Measurements from ENCODE around the gene RPS19. TPM values are rescaled to one million over a fixed set of nuclear protein-coding genes. Genes with fewer than 3 reads are reported as not detected.

RPS19 gene
- polyA plus RNA-seq, 3 donors = 1,302 to 1,867 (median 1,631) TPM

DNA sequence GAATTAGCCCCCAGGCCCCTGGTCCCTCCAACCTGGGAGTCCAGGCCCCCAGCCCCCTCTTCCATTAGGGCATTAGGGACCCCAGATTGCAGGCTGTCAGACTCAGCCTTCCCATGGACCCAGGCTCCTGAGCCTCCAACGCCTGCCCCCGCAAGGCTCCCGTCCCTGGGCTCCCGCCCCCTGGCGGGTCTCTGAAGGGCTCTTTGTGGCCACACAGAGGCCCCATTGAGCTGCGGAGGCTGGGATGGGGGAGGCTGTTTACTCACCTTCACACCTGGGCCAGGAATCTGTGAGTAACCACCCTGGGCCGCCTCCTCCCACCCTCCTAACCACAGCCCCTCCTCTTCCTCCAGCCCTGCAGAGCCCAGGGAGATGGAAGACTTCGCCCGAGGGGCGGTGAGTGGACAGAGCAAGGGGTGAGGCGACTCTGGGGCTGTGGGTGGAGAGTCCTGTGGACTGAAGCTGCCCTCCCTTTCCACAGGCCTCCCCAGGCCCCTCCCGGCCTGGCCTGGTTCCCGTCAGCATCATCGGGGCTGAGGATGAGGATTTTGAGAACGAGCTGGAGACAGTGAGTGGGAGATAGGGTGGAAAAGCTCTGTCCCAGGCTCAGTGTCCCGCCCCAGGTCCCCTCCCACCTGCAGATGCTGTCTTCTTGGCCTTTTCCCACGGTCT, 27.8 kb downstream of the RPS19 start:
- DNase-seq (ENCODE audit: extremely low read depth in 1 of 11, low read depth in 9 of 11, low spot score in 4 of 11) = no peak

DNA sequence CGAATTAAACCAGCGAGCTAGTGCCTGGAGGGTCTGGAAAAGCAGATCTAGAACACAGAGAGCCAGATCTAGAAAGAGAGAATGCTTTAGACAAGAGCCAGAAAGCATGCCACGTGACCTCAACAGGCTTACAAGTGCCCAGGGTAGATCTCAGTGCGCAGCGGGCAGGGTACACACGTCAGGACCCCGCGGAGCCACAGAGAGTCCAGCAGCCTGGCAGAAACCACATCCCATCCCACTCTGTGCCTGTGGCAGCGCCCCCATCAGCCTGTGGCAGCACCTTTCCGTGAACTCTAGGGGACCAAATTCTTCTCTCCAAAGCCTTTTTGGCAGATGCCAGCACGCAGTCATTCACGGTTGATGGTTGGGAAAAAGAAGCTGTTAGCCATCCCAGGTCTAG, 28.9 kb downstream of the RPS19 start:
- no peak for DNase-seq (ENCODE audit: extremely low read depth in 1 of 11, low read depth in 9 of 11, low spot score in 4 of 11)

DNA sequence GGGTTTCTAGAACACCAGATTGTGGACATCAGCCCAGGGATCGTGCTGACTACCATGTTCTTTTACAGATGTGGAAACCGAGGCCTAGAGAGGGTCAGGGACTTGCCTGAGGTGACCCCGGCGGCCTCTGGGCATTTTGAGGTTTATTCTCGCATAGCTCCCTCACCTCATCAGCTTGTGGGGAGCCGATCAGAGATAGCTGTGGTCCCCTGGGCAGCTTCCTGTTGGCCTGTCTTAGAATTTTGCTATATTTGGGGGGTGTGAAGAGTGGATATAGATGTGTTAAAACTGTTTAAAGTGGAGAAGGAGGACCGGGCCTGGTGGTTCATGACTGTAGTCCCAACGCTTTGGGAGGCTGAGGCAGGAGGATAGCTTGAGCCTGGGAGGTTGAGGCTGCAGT, 29.8 kb downstream of the RPS19 start:
- DNase-seq (ENCODE audit: extremely low read depth in 1 of 11, low read depth in 9 of 11, low spot score in 4 of 11) = no peak

DNA sequence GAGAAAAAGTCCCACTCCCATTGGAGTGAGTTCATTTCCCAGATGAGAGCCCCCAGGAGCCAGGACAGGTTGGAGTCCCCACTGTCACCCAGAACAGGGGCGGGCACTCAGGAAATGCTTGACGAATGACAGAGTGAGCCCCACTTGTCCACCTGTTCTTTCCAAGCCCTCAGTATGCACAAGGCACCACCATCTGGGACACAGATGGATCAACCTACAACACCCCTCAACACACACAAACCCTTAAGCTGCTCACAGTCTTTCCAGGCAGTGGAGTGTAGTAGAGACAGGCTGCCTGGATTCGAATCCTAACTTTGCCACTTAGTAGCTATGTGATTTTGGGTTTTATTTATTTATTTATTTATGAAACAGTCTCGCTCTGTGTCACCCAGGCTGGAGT, 30.9 kb downstream of the RPS19 start:
- no peak for DNase-seq (ENCODE audit: extremely low read depth in 1 of 11, low read depth in 9 of 11, low spot score in 4 of 11)

DNA sequence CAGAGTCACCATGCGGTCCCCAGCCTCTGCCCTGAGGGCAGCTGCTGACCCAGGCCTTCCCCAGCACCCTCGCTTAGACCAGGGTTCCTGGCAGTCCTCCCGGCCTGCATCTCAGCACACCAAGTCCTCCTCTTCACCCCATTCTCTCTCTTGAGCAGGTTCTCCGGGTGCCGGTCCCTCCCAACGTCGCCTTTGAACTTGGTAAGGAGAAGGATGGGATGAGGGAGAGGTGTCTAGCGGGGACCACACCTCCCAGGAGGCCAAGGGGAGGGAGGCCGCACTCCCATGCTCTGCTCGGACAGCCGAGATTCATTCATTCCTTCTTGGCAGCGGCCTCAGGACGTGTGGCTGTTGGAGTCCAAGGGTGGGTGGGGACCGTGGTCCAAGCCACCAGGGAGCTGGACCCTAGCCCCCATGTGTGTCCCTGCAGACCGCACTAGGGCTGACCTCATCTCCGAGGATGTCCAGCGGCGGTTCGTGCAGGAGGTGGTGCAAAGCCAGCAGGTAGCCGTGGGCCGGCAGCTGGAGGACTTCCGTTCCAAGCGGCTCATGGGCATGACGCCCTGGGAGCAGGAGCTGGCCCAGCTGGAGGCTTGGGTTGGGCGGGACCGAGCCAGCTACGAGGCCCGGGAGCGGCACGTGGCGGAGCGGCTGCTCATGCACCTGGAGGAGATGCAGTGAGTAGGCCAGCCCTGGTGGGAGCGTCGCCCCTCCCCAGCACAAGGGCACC, 32.3 kb downstream of the RPS19 start:
- no peak for DNase-seq (ENCODE audit: extremely low read depth in 1 of 11, low read depth in 9 of 11, low spot score in 4 of 11)

DNA sequence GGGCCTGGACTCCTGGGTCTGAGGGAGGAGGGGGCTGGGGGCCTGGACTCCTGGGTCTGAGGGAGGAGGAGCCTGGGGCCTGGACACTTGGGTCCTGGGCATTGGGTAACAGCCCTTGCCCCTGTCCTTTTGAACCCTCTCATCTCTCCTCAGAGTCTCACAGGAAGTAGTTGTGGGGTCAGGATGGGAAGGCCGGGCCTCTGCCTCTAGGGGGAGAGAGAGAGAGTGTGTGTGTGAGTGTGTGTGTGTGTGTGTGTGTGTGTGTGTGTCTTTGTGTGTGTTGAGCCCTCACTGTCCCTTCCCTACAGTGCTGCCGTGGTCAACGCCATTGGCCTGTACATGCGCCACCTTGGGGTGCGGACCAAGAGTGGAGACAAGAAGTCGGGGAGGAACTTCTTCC, 33.8 kb downstream of the RPS19 start:
- DNase-seq (ENCODE audit: extremely low read depth in 1 of 11, low read depth in 9 of 11, low spot score in 4 of 11) = no peak

DNA sequence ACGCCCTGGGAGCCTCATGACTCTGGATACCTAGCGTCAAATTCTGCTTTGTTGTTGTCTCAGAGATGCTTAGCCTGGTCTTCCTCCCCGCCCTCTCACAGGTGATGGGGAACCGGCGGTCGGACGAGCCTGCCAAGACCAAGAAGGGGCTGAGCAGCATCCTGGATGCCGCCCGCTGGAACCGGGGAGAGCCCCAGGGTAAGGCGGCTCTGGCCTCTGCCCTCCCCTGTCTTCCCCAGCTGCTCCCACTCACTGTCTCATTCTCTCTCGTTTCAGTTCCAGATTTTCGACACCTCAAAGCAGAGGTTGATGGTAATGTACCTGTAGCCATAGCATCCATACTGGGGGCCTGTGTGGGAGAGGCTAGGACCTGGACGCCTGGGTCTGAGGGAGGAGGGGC, 34.3 kb downstream of the RPS19 start:
- DNase-seq (ENCODE audit: extremely low read depth in 1 of 11, low read depth in 9 of 11, low spot score in 4 of 11) = no peak

DNA sequence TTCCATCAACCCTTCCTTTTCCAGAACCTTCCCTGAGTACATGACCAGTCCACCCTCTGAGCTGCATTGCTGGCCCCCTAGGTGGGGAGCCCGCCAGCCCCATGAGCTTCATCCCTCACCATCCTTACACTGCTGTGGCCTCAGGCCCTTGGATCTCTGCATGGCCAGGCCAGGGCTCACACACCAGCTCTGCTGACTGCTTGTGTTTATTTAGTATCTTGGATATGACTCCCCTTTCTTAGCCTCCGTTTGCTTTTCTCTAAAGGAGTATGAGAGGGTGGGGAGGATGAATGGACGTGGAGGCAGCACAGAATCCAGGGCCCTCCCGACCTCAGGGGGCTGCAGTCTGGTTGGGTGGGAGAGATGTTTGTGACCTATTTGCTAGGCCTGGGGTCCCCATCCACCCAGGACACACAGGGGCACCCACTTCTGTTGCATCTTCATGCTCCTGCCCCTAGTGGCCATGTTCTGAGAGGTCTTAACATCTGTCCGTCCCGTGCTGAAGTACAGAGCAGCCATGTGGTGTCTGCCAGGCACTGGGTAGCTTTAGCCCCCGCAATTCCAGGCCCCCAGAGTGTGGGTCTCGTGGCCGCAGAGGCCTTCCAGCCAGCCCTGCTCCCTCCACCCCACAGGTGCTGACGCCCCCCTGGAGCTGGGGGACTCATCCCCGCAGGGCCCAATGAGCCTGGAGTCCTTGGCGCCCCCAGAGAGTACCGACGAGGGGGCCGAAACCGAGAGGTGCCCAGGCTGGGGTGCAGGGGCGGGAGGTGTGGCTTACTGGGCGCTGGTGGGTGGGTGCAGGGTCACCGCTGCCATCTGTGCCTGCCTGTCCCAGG, 35.9 kb downstream of the RPS19 start:
- no peak for DNase-seq (ENCODE audit: extremely low read depth in 1 of 11, low read depth in 9 of 11, low spot score in 4 of 11)

DNA sequence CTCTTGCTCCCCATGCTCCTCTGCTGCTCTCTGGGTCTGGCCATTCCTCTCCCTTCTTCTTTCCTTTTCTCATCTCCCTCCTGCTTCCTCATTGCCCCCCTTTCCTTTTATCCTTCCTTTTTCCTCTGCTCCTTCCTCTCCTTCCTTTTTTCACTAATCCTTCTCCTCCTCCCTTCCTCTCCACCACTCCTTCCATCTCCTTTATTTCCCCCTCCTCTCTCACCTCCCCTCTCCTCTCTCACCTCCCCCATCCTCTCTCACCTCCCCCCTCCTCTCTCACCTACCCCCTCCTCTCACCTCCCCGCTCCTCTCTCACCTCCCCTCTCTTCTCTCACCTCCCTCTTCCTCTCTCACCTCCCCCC, 36.5 kb downstream of the RPS19 start:
- no peak for DNase-seq (ENCODE audit: extremely low read depth in 1 of 11, low read depth in 9 of 11, low spot score in 4 of 11)

DNA sequence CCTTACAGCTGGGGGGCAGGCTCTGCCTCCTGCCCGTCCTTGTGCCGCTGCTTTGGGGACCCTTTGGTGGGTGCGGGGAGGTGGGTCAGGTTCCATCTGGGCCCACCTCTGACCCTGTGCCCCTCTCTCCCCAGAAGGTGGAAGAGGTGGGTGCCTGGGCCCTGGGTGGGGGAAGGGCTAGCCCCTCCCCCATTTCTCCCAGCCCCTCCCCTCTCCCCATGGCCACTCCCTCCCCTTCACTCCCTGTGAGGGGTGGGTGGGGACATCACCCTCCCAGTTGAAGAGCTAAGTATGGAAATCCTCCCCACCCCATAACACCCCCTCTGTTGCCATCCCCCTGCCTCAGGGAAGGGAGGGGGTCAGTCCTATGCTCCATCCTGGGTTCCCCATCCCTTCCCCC, 37.1 kb downstream of the RPS19 start:
- DNase-seq (ENCODE audit: extremely low read depth in 1 of 11, low read depth in 9 of 11, low spot score in 4 of 11) = no peak

DNA sequence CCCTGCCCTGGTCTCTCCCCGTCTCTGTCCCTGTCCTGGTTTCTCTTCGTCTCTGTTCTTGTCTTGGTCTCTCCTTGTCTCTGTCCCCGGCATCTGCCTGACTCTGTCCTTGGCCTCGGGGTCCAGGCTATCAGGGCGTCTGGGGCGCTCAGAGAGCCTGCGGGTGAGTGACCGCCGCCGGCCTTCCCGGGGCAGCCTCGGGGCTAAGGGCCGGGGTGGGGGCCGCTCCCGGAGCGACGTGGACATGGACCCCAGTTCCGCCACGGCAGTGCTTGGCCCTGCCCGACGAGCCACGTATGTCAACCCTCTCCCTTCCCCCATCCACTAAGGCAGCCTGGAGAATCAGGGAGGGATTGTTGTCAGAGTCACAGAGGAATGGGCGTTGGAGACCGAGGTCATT, 37.8 kb downstream of the RPS19 start:
- no peak for DNase-seq (ENCODE audit: extremely low read depth in 1 of 11, low read depth in 9 of 11, low spot score in 4 of 11)

DNA sequence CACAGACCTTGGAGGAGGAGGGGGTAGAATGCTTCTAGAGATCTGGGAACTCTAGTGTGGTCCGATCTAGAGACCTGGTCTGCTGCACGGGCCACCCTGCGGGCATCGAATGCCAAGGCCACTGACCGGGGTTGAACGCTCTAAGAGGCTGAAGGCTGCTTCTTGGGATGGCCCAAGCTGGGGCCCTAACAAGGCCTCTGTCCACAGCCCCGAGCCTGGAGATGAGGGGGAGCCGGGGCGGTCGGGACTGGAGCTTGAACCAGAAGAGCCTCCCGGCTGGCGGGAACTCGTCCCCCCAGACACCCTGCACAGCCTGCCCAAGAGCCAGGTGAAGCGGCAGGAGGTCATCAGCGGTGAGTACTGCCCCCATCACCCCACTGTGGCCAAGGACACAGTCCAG, 38.2 kb downstream of the RPS19 start:
- no peak for DNase-seq (ENCODE audit: extremely low read depth in 1 of 11, low read depth in 9 of 11, low spot score in 4 of 11)

DNA sequence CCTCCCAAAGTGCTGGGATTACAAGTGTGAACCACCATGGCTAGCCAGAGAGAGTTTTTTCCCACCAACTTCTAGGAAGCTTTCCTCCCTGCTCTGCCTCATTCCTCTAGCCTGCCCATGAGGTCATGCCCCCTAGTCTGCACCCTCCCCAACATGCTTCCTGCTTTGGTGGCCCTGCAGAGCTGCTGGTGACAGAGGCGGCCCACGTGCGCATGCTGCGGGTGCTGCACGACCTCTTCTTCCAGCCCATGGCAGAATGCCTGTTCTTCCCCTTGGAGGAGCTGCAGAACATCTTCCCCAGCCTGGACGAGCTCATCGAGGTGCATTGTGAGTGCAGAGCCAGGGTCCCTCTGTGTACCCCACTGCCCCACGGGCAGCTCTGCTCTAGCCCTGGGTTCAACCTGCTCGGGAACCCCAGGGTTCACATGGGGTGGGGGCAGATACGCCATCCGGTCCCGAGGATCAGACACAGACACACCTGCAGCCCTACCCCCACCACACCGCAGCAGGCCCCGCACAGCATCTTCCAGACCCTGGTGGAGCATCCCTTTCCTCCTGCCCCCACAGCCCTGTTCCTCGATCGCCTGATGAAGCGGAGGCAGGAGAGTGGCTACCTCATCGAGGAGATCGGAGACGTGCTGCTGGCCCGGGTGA, 41.8 kb downstream of the RPS19 start:
- no peak for DNase-seq (ENCODE audit: extremely low read depth in 1 of 11, low read depth in 9 of 11, low spot score in 4 of 11)

DNA sequence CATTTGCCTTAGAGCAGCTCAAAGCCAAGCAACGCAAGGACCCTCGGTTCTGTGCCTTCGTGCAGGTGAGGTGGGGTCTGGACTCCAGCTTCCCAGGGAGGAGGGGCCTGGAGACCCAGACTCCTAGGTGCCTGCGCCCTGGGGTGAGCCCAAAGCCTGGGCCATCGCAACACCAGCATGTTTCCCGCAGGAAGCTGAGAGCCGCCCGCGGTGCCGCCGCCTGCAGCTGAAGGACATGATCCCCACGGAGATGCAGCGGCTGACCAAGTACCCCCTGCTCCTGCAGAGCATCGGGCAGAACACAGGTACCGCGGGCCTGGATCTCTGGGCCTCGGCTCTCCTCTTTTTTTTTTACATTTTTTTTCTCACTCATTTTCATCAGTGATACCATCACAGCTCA, 42.5 kb downstream of the RPS19 start:
- no peak for DNase-seq (ENCODE audit: extremely low read depth in 1 of 11, low read depth in 9 of 11, low spot score in 4 of 11)

DNA sequence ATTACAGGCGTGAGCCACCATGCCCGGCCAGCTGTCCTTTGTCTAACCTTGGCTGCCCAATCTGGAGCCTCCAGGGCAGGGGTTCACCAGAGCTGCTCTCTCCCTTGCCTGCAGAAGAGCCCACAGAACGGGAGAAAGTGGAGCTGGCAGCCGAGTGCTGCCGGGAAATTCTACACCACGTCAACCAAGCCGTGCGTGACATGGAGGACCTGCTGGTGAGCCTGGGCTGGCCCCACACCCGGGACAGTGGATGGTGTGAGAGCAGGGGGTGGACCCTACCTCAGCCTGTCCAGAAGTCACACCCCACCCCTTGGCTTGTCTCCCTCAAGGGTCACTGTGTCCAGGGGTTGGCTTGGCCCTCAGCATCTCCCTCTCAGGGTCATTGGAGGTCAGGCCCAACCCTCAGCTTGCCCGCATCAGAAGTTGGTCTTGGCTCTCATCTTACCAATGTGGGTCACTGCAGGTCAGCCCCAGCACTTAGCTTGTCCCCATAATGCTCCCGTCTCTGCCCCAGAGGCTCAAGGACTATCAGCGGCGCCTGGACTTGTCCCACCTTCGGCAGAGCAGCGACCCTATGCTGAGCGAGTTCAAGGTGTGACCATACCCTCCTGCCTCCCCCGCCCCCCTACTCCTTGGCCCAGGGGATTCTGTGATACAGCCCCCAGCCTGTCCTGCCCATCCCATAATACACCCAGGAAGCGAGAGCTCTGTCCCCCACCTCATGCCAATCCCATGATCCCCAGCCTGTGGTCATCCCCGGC, 43.3 kb downstream of the RPS19 start:
- DNase-seq (ENCODE audit: extremely low read depth in 1 of 11, low read depth in 9 of 11, low spot score in 4 of 11) = no peak

DNA sequence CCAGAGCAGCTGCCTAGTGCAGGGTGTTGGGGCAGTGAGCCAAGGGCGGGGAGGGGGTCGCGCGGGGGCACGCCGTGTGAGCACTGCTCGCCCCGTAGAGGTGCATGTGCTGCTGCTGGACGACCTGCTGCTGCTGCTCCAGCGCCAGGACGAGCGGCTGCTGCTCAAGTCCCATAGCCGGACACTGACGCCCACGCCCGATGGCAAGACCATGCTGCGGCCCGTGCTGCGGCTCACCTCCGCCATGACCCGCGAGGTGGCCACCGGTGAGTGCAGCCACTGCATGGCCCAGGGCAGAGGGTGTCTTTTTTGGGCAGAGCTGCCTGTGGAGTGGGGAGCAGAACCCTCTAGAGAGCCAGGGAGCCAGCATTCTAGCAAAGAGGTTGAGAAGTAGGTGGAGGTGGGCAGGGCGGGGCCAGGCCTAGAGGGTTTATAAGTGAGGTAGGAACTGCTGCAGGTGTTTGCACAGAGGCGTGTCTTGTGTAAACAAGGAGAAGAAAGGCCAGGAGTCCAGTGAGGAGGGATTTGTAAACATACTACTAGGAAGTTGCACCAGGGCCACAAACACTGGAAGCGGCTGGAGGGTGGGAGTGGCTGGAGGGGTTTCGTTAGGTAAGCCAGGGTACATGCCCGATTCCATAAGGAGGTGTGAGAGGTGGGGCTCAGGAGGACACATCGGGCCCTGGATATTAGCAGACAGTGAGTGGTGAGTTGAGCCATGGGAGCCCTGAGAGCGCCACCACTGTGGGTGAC, 44.2 kb downstream of the RPS19 start:
- DNase-seq (ENCODE audit: extremely low read depth in 1 of 11, low read depth in 9 of 11, low spot score in 4 of 11) = no peak

DNA sequence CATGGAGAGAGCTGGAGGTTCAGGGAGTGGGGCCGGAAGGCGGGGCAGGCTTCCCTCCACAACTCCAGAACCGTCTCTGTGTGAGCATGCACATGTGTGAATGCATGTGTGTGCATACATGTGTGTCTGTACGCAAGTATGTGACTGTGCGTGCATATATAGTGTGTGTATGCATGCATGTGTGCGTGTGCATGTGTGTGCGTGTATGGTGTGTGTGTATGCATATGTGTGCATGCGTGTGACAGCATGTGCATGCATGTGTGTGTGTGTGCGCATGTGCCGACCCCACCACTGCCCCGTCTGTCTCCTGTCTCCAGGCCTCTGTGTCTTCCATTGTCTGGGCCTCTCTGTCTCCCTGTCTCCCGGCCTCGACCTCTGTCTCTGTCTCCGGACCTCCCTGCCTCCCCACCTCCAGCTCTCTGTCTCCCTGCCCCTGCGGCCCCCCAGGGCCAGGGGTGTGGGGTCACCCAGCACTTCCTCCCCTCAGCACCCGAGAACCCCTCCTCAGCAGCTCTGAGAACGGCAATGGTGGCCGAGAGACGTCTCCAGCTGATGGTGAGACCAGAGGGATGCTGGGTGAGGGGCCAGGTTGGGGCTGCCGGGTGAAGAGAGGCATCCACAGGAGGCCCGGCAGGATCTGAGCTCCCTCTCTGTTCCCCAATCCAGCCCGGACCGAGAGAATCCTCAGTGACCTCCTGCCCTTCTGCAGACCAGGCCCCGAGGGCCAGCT, 45.4 kb downstream of the RPS19 start:
- DNase-seq (ENCODE audit: extremely low read depth in 1 of 11, low read depth in 9 of 11, low spot score in 4 of 11) = no peak

DNA sequence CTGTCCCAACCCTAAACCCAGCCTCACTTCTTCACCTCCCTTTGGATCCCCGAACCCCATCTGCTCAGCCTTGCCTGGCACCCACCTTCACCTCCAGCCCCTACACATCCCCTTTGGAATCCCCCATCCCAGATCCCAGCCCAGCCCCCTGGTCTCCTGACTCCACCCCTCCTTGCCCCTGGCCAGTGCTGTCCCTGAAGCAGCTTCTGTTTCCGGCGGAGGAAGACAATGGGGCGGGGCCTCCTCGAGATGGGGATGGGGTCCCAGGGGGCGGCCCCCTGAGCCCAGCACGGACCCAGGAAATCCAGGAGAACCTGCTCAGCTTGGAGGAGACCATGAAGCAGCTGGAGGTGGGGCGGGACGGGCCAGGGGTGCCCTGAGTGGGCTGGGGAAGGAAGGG, 46.2 kb downstream of the RPS19 start:
- DNase-seq (ENCODE audit: extremely low read depth in 1 of 11, low read depth in 9 of 11, low spot score in 4 of 11) = no peak
